ENCODE measurements around the gene CDX2.

DNA sequence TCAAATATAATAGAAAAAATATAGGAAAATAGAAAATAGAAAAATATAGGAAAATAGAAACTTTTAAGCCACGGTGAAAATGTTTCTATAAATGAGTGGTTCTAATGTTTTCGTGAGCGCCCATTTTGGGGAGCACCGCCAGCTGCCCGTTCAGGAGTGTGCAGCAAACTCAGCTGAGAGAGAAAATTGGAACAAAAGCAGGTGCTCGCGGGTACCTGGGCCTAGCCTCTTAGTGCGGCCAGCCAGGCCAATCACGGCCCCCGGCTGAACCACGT is 49.5 kb downstream of the CDX2 start:
- TF ChIP-seq, protein P1, sequence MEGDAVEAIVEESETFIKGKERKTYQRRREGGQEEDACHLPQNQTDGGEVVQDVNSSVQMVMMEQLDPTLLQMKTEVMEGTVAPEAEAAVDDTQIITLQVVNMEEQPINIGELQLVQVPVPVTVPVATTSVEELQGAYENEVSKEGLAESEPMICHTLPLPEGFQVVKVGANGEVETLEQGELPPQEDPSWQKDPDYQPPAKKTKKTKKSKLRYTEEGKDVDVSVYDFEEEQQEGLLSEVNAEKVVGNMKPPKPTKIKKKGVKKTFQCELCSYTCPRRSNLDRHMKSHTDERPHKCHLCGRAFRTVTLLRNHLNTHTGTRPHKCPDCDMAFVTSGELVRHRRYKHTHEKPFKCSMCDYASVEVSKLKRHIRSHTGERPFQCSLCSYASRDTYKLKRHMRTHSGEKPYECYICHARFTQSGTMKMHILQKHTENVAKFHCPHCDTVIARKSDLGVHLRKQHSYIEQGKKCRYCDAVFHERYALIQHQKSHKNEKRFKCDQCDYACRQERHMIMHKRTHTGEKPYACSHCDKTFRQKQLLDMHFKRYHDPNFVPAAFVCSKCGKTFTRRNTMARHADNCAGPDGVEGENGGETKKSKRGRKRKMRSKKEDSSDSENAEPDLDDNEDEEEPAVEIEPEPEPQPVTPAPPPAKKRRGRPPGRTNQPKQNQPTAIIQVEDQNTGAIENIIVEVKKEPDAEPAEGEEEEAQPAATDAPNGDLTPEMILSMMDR (IDR thresholded peaks at IDR 0.05) = no peak
- TF ChIP-seq EP300 (IDR thresholded peaks at IDR 0.05) = no peak
- TF ChIP-seq POLR2AphosphoS5 (IDR thresholded peaks at IDR 0.05) = no peak
- TF ChIP-seq POLR2A (IDR thresholded peaks at IDR 0.05; ENCODE audit: low read depth) = no peak

Measured in esophagus muscularis mucosa (tissue), 4 donors.